Amniotic epithelial cell (primary cell): Measurements from ENCODE around the gene ALDH3A2.
A peak's percentile ranks its signal among the peaks of the same experiment; 100 is the strongest.

Source experiments
- DNase-seq: peaks from one replicate; pipeline ENCODE4 v3.0.0-alpha.2; 2010; ENCODE audit warnings: low read depth

The ALDH3A2 gene

GRCh38 chr17:19648475-19649273, at the start of gene ALDH3A2:
TSS of gene ALDH3A2 (plus strand) at chr17:19648751. CDS start at chr17:19648972, 221 bp downstream.
- peak; percentile 90 for DNase-seq

GRCh38 chr17:19610311-19610710, 38.2 kb upstream of the ALDH3A2 start:
- DNase-seq = no peak

- DNase-seq = no peak
These were observed 37.7 kb upstream of the ALDH3A2 start for GRCh38 chr17:19610879-19611278.

GRCh38 chr17:19613979-19614378, 34.6 kb upstream of the ALDH3A2 start:
- DNase-seq = no peak

GRCh38 chr17:19614900-19615299, 33.7 kb upstream of the ALDH3A2 start:
- DNase-seq = no peak

- DNase-seq = no peak
These were observed 30.5 kb upstream of the ALDH3A2 start for GRCh38 chr17:19618015-19618414.

GRCh38 chr17:19619705-19620325, 28.7 kb upstream of the ALDH3A2 start:
- DNase-seq = peak; percentile 4

GRCh38 chr17:19621697-19622096, 26.9 kb upstream of the ALDH3A2 start:
- no peak for DNase-seq

- no peak for DNase-seq
These were observed 22.5 kb upstream of the ALDH3A2 start for GRCh38 chr17:19626079-19626478.

- no peak for DNase-seq
These were observed 19.1 kb upstream of the ALDH3A2 start for GRCh38 chr17:19629449-19629848.

GRCh38 chr17:19630035-19630434, 18.5 kb upstream of the ALDH3A2 start:
- no peak for DNase-seq

- DNase-seq = no peak
These were observed 17.9 kb upstream of the ALDH3A2 start for GRCh38 chr17:19630661-19631060.

GRCh38 chr17:19631905-19632304, 16.6 kb upstream of the ALDH3A2 start:
- no peak for DNase-seq

- no peak for DNase-seq
These were observed 6.7 kb upstream of the ALDH3A2 start for GRCh38 chr17:19641687-19642372.

GRCh38 chr17:19642373-19642893, 6.1 kb upstream of the ALDH3A2 start:
- DNase-seq = no peak

- DNase-seq = peak; percentile 33
These were observed 3.9 kb upstream of the ALDH3A2 start for GRCh38 chr17:19644493-19645210.

- DNase-seq = peak; percentile 63
These were observed 2.8 kb upstream of the ALDH3A2 start for GRCh38 chr17:19645734-19646201.

- peak; percentile 41 for DNase-seq
These were observed 1.5 kb upstream of the ALDH3A2 start for GRCh38 chr17:19646788-19647696.

- DNase-seq = peak; percentile 72
These were observed 665 bp upstream of the ALDH3A2 start for GRCh38 chr17:19647697-19648474.

- no peak for DNase-seq
These were observed 657 bp downstream of the ALDH3A2 start for GRCh38 chr17:19649274-19649541.
